Panc1 (cell line): ENCODE measurements around the gene IL1R2. TPM values are rescaled to one million over a fixed set of nuclear protein-coding genes. Genes with fewer than 3 reads are reported as not detected.

ENCODE experiments used
- ATAC-seq: fragments of 200-7000 bp; cut with Tn5 transposase; 2 replicates; pipeline ENCODE4 v1.9.1; 2020; ENCODE audit warnings: mild to moderate bottlenecking, moderate library complexity
- BruUV-seq: library from RNA; stranded (reverse); fragments of 400-500 nt; replicated peaks from 2 replicates; lab custom pipeline; 2021; lab: Mats Ljungman, UMichigan
- CTCF ChIA-PET: fragments of 300-600 bp; sonication (Branson Sonifier 250); formaldehyde crosslinking; loops from one replicate; lab custom pipeline; 2022; ENCODE audit warnings: antibody characterized with exemption; lab: Charles Lee
- POLR2A ChIA-PET: fragments of 300-600 bp; sonication (Branson Sonifier 250); formaldehyde crosslinking; loops from one replicate; lab custom pipeline; 2022; ENCODE audit warnings: antibody characterized with exemption; lab: Charles Lee
- DNase-seq: peaks from one replicate; pipeline ENCODE4 v3.0.0-alpha.2; 2010; ENCODE audit warnings: low read depth, low spot score
- H3K27ac ChIP-seq: 2 replicates; pipeline ENCODE4 v1.5.1; 2011; ENCODE audit warnings: mild to moderate bottlenecking, low read length, inconsistent platforms
- H3K27me3 ChIP-seq: fragments of 200-500 bp; sonication (Bioruptor generic); 2 replicates; pipeline ENCODE4 v1.6.0; 2014; ENCODE audit warnings: low read length, inconsistent platforms; ENCODE audit not compliant: control insufficient read depth, insufficient read depth
- H3K36me3 ChIP-seq: fragments of 200-500 bp; sonication (Bioruptor generic); 2 replicates; pipeline ENCODE4 v1.5.1; 2014; ENCODE audit warnings: inconsistent platforms, mild to moderate bottlenecking, low read length, moderate library complexity; ENCODE audit not compliant: control insufficient read depth, insufficient read depth
- H3K4me1 ChIP-seq: 2 replicates; pipeline ENCODE4 v1.5.1; 2011; ENCODE audit warnings: inconsistent platforms, mild to moderate bottlenecking, low read length, moderate library complexity; ENCODE audit not compliant: control insufficient read depth, insufficient read depth
- H3K4me3 ChIP-seq, 2 experiments: 2 replicates each; pipeline ENCODE4 v1.5.1; 2011 to 2012; ENCODE audit warnings: low read depth in 2 of 2, low read length in 2 of 2, mild to moderate bottlenecking in 2 of 2, inconsistent platforms in 1 of 2, moderate library complexity in 1 of 2
- H3K9me3 ChIP-seq: fragments of 200-500 bp; sonication (Bioruptor generic); 2 replicates; pipeline ENCODE4 v1.5.1; 2014; ENCODE audit warnings: low read depth, mild to moderate bottlenecking, inconsistent platforms, low read length, moderate library complexity; ENCODE audit not compliant: control insufficient read depth, insufficient read depth
- CTCF ChIP-seq: fragments of 450-650 bp; IDR thresholded peaks from 2 replicates; pipeline ENCODE4 v1.5.1; 2017; ENCODE audit warnings: mild to moderate bottlenecking
- POLR2AphosphoS5 ChIP-seq: IDR thresholded peaks from 2 replicates; pipeline ENCODE4 v1.6.1; 2012; ENCODE audit warnings: mild to moderate bottlenecking, low read depth, low read length, moderate library complexity
- REST ChIP-seq, 2 experiments: IDR thresholded peaks; 2 replicates each; pipeline ENCODE4 v1.6.1; 2011 to 2012; ENCODE audit warnings: low read depth in 2 of 2, control low read depth in 1 of 2, low read length in 1 of 2, mild to moderate bottlenecking in 1 of 2, moderate library complexity in 1 of 2; ENCODE audit not compliant: insufficient read depth in 1 of 2
- SIN3A ChIP-seq: IDR thresholded peaks from 2 replicates; pipeline ENCODE4 v1.6.1; 2012; ENCODE audit warnings: low read depth, mild to moderate bottlenecking, low read length, moderate library complexity, borderline replicate concordance; ENCODE audit not compliant: insufficient read depth
- TCF7L2 ChIP-seq: IDR thresholded peaks from 2 replicates; pipeline ENCODE4 v1.6.1; 2011; ENCODE audit warnings: mild to moderate bottlenecking, low read depth, low read length, inconsistent platforms
- in situ Hi-C: cut with HindIII; loops from 2 replicates; pipeline ENCODE4 v1.10.0; 2016; ENCODE audit warnings: low sequenced_read_pairs, low pct_unique_long_range_greater_than_20kb
- intact Hi-C: fragments of 100-400 bp; cut with micrococcal nuclease; formaldehyde crosslinking; loops from one replicate; pipeline ENCODE4 v1.10.0; 2022; ENCODE audit not compliant: unreplicated experiment
- total RNA-seq: library from RNA; stranded (reverse); gene quantifications from one replicate; pipeline ENCODE4 v1.2.1, GENCODE V29; 2021; ENCODE audit not compliant: unreplicated experiment

The IL1R2 gene
- total RNA-seq, 1 experiment from 2014 or later, result 0.15 TPM

- POLR2A ChIA-PET, result no interaction called here
- no peak for TF ChIP-seq POLR2AphosphoS5
- no peak for TF ChIP-seq SIN3A
- no peak for TF ChIP-seq REST (IDR thresholded peaks at IDR 0.05; ENCODE audit: insufficient read depth in 1 of 2, low read depth in 2 of 2, low read length in 1 of 2)
- TF ChIP-seq TCF7L2, result no peak
- no peak for TF ChIP-seq CTCF
- no peaks in the 10 kb centered on the region for H3K4me1 ChIP-seq
- ATAC-seq (no peak), DNase-seq (no peak)
- no peak overlapping the region for H3K4me3 ChIP-seq
- intact Hi-C loops (no loop called here), in situ Hi-C loops (no loop called here)
- no TSS peak for BruUV-seq
- H3K36me3 ChIP-seq, result no peaks in the 10 kb centered on the region
- CTCF ChIA-PET, result no interaction called here
- H3K9me3 ChIP-seq, result no peaks in the 10 kb centered on the region
- H3K27me3 ChIP-seq, result no peaks in the 10 kb centered on the region
- no peak overlapping the region for H3K27ac ChIP-seq
These were observed 40.5 kb upstream of the IL1R2 start for GRCh38 chr2:101951296-101951695.

GRCh38 chr2:101952551-101952950, 39.2 kb upstream of the IL1R2 start:
- H3K9me3 ChIP-seq, result no peaks in the 10 kb centered on the region
- ChIA-PET POLR2A (no interaction called here), CTCF (no interaction called here)
- H3K27ac ChIP-seq, result no peak overlapping the region
- H3K27me3 ChIP-seq, result no peaks in the 10 kb centered on the region
- no peak for TF ChIP-seq SIN3A
- no peak for TF ChIP-seq REST (IDR thresholded peaks at IDR 0.05; ENCODE audit: insufficient read depth in 1 of 2, low read depth in 2 of 2, low read length in 1 of 2)
- TF ChIP-seq CTCF, result no peak
- TF ChIP-seq TCF7L2, result no peak
- TF ChIP-seq POLR2AphosphoS5, result no peak
- in situ Hi-C loops, result no loop called here
- no peaks in the 10 kb centered on the region for H3K36me3 ChIP-seq
- no peaks in the 10 kb centered on the region for H3K4me1 ChIP-seq
- ATAC-seq, result no peak
- no peak for DNase-seq
- no TSS peak for BruUV-seq
- intact Hi-C loops, result no loop called here
- no peak overlapping the region for H3K4me3 ChIP-seq
